IMR-90 (cell line): Measurements from ENCODE around the gene CALN1. TPM values are rescaled to one million over a fixed set of nuclear protein-coding genes. Genes with fewer than 3 reads are reported as not detected.

Experiments
- ATAC-seq: fragments of 200-7000 bp; cut with Tn5 transposase; 2 replicates; pipeline ENCODE4 v1.9.1; 2020; ENCODE audit warnings: low read depth, mild to moderate bottlenecking, moderate library complexity
- BruUV-seq: library from RNA; stranded (reverse); fragments of 400-500 nt; replicated peaks from 2 replicates; lab custom pipeline; 2021; lab: Mats Ljungman, UMichigan
- CTCF ChIA-PET: fragments of 300-600 bp; formaldehyde crosslinking; extraction: SDS; loops from one replicate; lab custom pipeline; 2021; ENCODE audit warnings: antibody characterized with exemption; lab: Yijun Ruan, JAX
- POLR2A ChIA-PET: fragments of 300-600 bp; sonication (Branson Sonifier 250); formaldehyde crosslinking; loops from one replicate; lab custom pipeline; 2022; ENCODE audit warnings: antibody characterized with exemption; ENCODE audit not compliant: unreplicated experiment; lab: Charles Lee
- DNase-seq: peaks from one replicate; pipeline ENCODE4 v3.0.0; 2013
- H2AFZ ChIP-seq: replicated peaks from 2 replicates; pipeline ENCODE3; 2013; ENCODE audit warnings: low read length, mild to moderate bottlenecking; ENCODE audit not compliant: poor library complexity
- H2AK5ac ChIP-seq: 2 replicates; pipeline ENCODE4 v1.6.1; 2013; ENCODE audit warnings: low read depth, low read length, inconsistent platforms
- H2AK9ac ChIP-seq: replicated peaks from 2 replicates; pipeline ENCODE3; 2013; ENCODE audit warnings: mild to moderate bottlenecking, low read depth, low read length, moderate library complexity; ENCODE audit not compliant: poor library complexity
- H2BK120ac ChIP-seq: 2 replicates; pipeline ENCODE4 v1.6.1; 2013; ENCODE audit warnings: low read depth, low read length, inconsistent platforms
- H2BK15ac ChIP-seq: 3 replicates; pipeline ENCODE4 v1.6.1; 2013; ENCODE audit warnings: low read depth, low read length, inconsistent platforms
- H2BK20ac ChIP-seq: 2 replicates; pipeline ENCODE4 v1.6.1; 2013; ENCODE audit warnings: low read depth, mild to moderate bottlenecking, inconsistent platforms, low read length, moderate library complexity
- H2BK5ac ChIP-seq: 2 replicates; pipeline ENCODE4 v1.6.1; 2013; ENCODE audit warnings: mild to moderate bottlenecking, low read depth, low read length, inconsistent platforms; ENCODE audit not compliant: poor library complexity, severe bottlenecking
- H3K14ac ChIP-seq: replicated peaks from 2 replicates; pipeline ENCODE4 v1.6.1; 2013; ENCODE audit warnings: low read depth, low read length, inconsistent platforms
- H3K18ac ChIP-seq: 2 replicates; pipeline ENCODE4 v1.6.1; 2013; ENCODE audit warnings: low read depth, low read length, control low read depth
- H3K23ac ChIP-seq: 2 replicates; pipeline ENCODE4 v1.6.1; 2013; ENCODE audit warnings: low read depth, low read length, inconsistent platforms
- H3K27ac ChIP-seq: 2 replicates; pipeline ENCODE4 v1.5.1; 2013; ENCODE audit warnings: mild to moderate bottlenecking, control low read depth, low read length; ENCODE audit not compliant: insufficient read depth
- H3K27me3 ChIP-seq: 2 replicates; pipeline ENCODE4 v1.6.1; 2013; ENCODE audit warnings: low read length; ENCODE audit not compliant: control insufficient read depth, insufficient read depth
- H3K36me3 ChIP-seq: 2 replicates; pipeline ENCODE4 v1.6.1; 2013; ENCODE audit warnings: low read length, mixed read lengths; ENCODE audit not compliant: control insufficient read depth, insufficient read depth
- H3K4ac ChIP-seq: 2 replicates; pipeline ENCODE4 v1.6.1; 2013; ENCODE audit warnings: low read depth, low read length, inconsistent platforms
- H3K4me1 ChIP-seq: 2 replicates; pipeline ENCODE4 v1.6.1; 2013; ENCODE audit warnings: low read length, mixed read lengths; ENCODE audit not compliant: control insufficient read depth, insufficient read depth
- H3K4me2 ChIP-seq: 2 replicates; pipeline ENCODE4 v1.6.1; 2013; ENCODE audit warnings: low read depth, mild to moderate bottlenecking, control low read depth, low read length, moderate library complexity
- H3K4me3 ChIP-seq: 2 replicates; pipeline ENCODE4 v1.5.1; 2013; ENCODE audit warnings: low read depth, mild to moderate bottlenecking, control low read depth, low read length, moderate library complexity; ENCODE audit not compliant: insufficient read depth
- H3K56ac ChIP-seq: 2 replicates; pipeline ENCODE4 v1.6.1; 2013; ENCODE audit warnings: low read length, inconsistent platforms; ENCODE audit not compliant: insufficient read depth; ENCODE audit errors: extremely low read depth
- H3K79me1 ChIP-seq, 2 experiments: 2 replicates each; pipeline ENCODE4 v1.6.1; 2013; ENCODE audit warnings: low read length in 2 of 2, inconsistent platforms in 1 of 2, low read depth in 1 of 2
- H3K9ac ChIP-seq: 2 replicates; pipeline ENCODE4 v1.6.1; 2013; ENCODE audit warnings: low read depth, low read length, control low read depth
- H3K9me1 ChIP-seq: 2 replicates; pipeline ENCODE4 v1.6.1; 2013; ENCODE audit warnings: low read length, inconsistent platforms; ENCODE audit not compliant: insufficient read depth
- H3K9me3 ChIP-seq: 2 replicates; pipeline ENCODE4 v1.6.1; 2013; ENCODE audit warnings: low read length; ENCODE audit not compliant: control insufficient read depth, insufficient read depth
- H4K20me1 ChIP-seq: 2 replicates; pipeline ENCODE4 v1.6.1; 2013; ENCODE audit warnings: low read length, inconsistent platforms; ENCODE audit not compliant: insufficient read depth
- H4K5ac ChIP-seq: 2 replicates; pipeline ENCODE4 v1.6.1; 2013; ENCODE audit warnings: mild to moderate bottlenecking, low read depth, low read length, control low read depth
- H4K8ac ChIP-seq, 2 experiments: 2 replicates each; pipeline ENCODE4 v1.6.1; 2013; ENCODE audit warnings: low read depth in 2 of 2, low read length in 2 of 2, control low read depth in 1 of 2, inconsistent platforms in 1 of 2
- H4K91ac ChIP-seq: 2 replicates; pipeline ENCODE4 v1.6.1; 2013; ENCODE audit warnings: low read depth, low read length, inconsistent platforms; ENCODE audit not compliant: insufficient read depth
- CEBPB ChIP-seq: IDR thresholded peaks from 2 replicates; pipeline ENCODE4 v1.6.1; 2012; ENCODE audit warnings: low read depth, low read length, improper control_type of control experiment
- MXI1 ChIP-seq: IDR thresholded peaks from 2 replicates; pipeline ENCODE4 v1.6.1; 2012; ENCODE audit warnings: low read depth, mild to moderate bottlenecking, low read length, moderate library complexity, borderline replicate concordance
- WGBS, 2 experiments: methylation state at CpG; one replicate each; pipeline versions ENCODE4 v1.1.5 to v1.1.7; 2013; ENCODE audit warnings: missing lambda C conversion rate in 2 of 2; ENCODE audit not compliant: insufficient read length in 1 of 2; ENCODE audit errors: extremely low coverage in 2 of 2; 5-methylcytosine and 5-hydroxymethylcytosine counted together
- dilution Hi-C: fragments of 300-500 bp; cut with HindIII; formaldehyde crosslinking; loops from one replicate; pipeline ENCODE4 v1.14.3; 2018; ENCODE audit warnings: low sequenced_read_pairs; ENCODE audit not compliant: unreplicated experiment
- in situ Hi-C: fragments of 300-500 bp; cut with MboI; formaldehyde crosslinking; loops from 3 replicates; pipeline ENCODE4 v1.14.3; 2019; ENCODE audit warnings: low sequenced_read_pairs, inconsistent platforms, mixed read lengths
- intact Hi-C: fragments of 100-400 bp; cut with micrococcal nuclease; formaldehyde crosslinking; loops from 2 replicates; pipeline ENCODE4 v1.10.0; 2022
- polyA plus RNA-seq, 3 experiments: library from polyadenylated mRNA; depleted of rRNA; stranded (reverse); fragments of >200 nt; gene quantifications; 2 replicates each; pipeline ENCODE4 v1.2.3, GENCODE V29; 2012; ENCODE audit warnings: low replicate concordance in 1 of 3
- total RNA-seq: library from RNA; depleted of rRNA; stranded (reverse); fragments of >200 nt; gene quantifications from 2 replicates; pipeline ENCODE4 v1.2.3, GENCODE V29; 2012
- TF ChIP-seq, protein P1 (sequence below): fragments of 150-350 bp; IDR thresholded peaks from 2 replicates; pipeline ENCODE4 v1.6.1; 2016; ENCODE audit warnings: low read depth, mild to moderate bottlenecking, low read length, moderate library complexity, borderline replicate concordance
- TF ChIP-seq, protein P2 (sequence below): conservative IDR thresholded peaks from 2 replicates; pipeline ENCODE4 v1.5.1; 2012; ENCODE audit warnings: mild to moderate bottlenecking, low read depth, low read length, improper control_type of control experiment

The CALN1 gene
- total and polyA plus RNA-seq, 2 of the 4 experiments (the other 2 are of a cell fraction), result not detected

GRCh38 chr7:72275382-72276070 lies 136.6 kb downstream of the CALN1 start:
- in situ Hi-C loops, result no loop called here
- no peak overlapping the region for H2BK5ac ChIP-seq
- no peak overlapping the region for H3K9ac ChIP-seq
- no peak overlapping the region for H4K8ac ChIP-seq
- DNase-seq (no peak), ATAC-seq (no peak)
- BruUV-seq, result no TSS peak
- H3K27me3 ChIP-seq, result no peaks in the 10 kb centered on the region
- H3K23ac ChIP-seq, result no peak overlapping the region
- H3K4me1 ChIP-seq, result no peaks in the 10 kb centered on the region
- no peak overlapping the region for H3K56ac ChIP-seq
- H2BK15ac ChIP-seq, result no peak overlapping the region
- intact Hi-C loops, result no loop called here
- no peak overlapping the region for H2AFZ ChIP-seq
- ChIA-PET CTCF (no interaction called here), POLR2A (no interaction called here)
- dilution Hi-C loops, result no loop called here
- no peak overlapping the region for H4K91ac ChIP-seq
- no peak overlapping the region for H3K27ac ChIP-seq
- WGBS, 2 experiments, result 50% methylated on average over 2 of the region's 7 CpGs; no CpG with 5 or more reads in 1 of the 2 experiments
- H3K9me1 ChIP-seq, result no peaks in the 10 kb centered on the region
- H4K5ac ChIP-seq, result no peak overlapping the region
- H3K4me3 ChIP-seq, result no peak overlapping the region
- H4K20me1 ChIP-seq, result no peaks in the 10 kb centered on the region
- no peak overlapping the region for H2AK9ac ChIP-seq
- H3K4me2 ChIP-seq, result no peak overlapping the region
- TF ChIP-seq CEBPB (no peak), MXI1 (no peak)
- TF ChIP-seq, protein P1, sequence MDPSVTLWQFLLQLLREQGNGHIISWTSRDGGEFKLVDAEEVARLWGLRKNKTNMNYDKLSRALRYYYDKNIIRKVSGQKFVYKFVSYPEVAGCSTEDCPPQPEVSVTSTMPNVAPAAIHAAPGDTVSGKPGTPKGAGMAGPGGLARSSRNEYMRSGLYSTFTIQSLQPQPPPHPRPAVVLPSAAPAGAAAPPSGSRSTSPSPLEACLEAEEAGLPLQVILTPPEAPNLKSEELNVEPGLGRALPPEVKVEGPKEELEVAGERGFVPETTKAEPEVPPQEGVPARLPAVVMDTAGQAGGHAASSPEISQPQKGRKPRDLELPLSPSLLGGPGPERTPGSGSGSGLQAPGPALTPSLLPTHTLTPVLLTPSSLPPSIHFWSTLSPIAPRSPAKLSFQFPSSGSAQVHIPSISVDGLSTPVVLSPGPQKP, result no peak
- TF ChIP-seq, protein P2, sequence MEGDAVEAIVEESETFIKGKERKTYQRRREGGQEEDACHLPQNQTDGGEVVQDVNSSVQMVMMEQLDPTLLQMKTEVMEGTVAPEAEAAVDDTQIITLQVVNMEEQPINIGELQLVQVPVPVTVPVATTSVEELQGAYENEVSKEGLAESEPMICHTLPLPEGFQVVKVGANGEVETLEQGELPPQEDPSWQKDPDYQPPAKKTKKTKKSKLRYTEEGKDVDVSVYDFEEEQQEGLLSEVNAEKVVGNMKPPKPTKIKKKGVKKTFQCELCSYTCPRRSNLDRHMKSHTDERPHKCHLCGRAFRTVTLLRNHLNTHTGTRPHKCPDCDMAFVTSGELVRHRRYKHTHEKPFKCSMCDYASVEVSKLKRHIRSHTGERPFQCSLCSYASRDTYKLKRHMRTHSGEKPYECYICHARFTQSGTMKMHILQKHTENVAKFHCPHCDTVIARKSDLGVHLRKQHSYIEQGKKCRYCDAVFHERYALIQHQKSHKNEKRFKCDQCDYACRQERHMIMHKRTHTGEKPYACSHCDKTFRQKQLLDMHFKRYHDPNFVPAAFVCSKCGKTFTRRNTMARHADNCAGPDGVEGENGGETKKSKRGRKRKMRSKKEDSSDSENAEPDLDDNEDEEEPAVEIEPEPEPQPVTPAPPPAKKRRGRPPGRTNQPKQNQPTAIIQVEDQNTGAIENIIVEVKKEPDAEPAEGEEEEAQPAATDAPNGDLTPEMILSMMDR, result no peak
- H2BK20ac ChIP-seq, result no peak overlapping the region
- no peak overlapping the region for H3K14ac ChIP-seq
- peaks cover 21% of the 10 kb centered on the region for H3K9me3 ChIP-seq
- no peak overlapping the region for H3K4ac ChIP-seq
- no peaks in the 10 kb centered on the region for H3K79me1 ChIP-seq
- no peak overlapping the region for H2AK5ac ChIP-seq
- no peak overlapping the region for H2BK120ac ChIP-seq
- no peaks in the 10 kb centered on the region for H3K36me3 ChIP-seq
- no peak overlapping the region for H3K18ac ChIP-seq
